ENCODE measurements around the gene SPAG6. TPM values are rescaled to one million over a fixed set of nuclear protein-coding genes. Genes with fewer than 3 reads are reported as not detected.

SPAG6 gene
- total and polyA plus RNA-seq, 2 of the 8 experiments (the other 6 are each of a cell fraction or from before 2014, with no cell fraction given), result 0.14 TPM; not detected in 1

DNA sequence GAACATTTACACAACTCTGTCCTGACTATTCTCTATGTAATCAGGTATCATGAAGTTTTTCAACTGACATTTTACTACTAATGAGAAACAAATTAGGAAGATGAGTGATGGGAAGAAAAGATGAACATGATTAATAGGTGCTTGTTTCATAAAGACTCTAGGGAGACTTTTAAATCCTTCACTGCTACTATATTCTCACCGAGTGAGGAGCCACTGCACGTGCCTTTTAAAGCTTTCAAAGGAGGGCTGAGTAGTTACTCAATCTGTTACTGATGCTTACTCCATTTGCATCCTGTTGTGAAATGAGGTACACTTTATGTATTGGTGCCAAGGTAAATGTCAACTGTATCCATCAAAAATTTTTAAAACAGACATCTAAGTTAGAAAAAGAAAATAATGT is 30.4 kb upstream of the SPAG6 start:
- Histone ChIP-seq H3K23me2 (ENCODE audit: low read depth, low read length) (peaks cover 9% of the 10 kb centered on the region), H3K79me2 (ENCODE audit: control insufficient read depth in 1 of 2, insufficient read depth in 2 of 2, low read length in 2 of 2) (no peaks in the 10 kb centered on the region), H3K9ac (replicated peaks in 1 of 4; ENCODE audit: extremely low read depth in 1 of 4, low read depth in 3 of 4, low read length in 3 of 4) (no peak overlapping the region), H3K23ac (ENCODE audit: insufficient read length) (no peak overlapping the region), H3K4me2 (ENCODE audit: insufficient read depth in 1 of 2, low read depth in 2 of 2, low read length in 2 of 2) (no peak overlapping the region; a peak in 1 of 4 replicates), H3K18ac (ENCODE audit: extremely low read depth, low read length) (no peak overlapping the region), H3K27me3 (replicated peaks in 1 of 4; ENCODE audit: control insufficient read depth in 3 of 4, extremely low read depth in 1 of 4, insufficient read depth in 3 of 4, low read length in 3 of 4) (peaks cover 13 to 54% (median 30%) of the 10 kb centered on the region in 4 experiments), H3K14ac (ENCODE audit: insufficient read length) (no peak overlapping the region), H3K27ac (ENCODE audit: low read depth, low read length) (no peak overlapping the region), H3K4ac (replicated peaks; ENCODE audit: insufficient read length, low read depth, low read length) (no peak overlapping the region), H3K4me3 (ENCODE audit: extremely low read depth in 1 of 4, insufficient read depth in 2 of 4, low read depth in 3 of 4, low read length in 4 of 4) (no peak overlapping the region), H3K4me1 (replicated peaks in 1 of 4; ENCODE audit: control insufficient read depth in 3 of 4, insufficient read depth in 4 of 4, low read length in 3 of 4) (peaks cover 0 to 2% (median 0%) of the 10 kb centered on the region in 4 experiments; a peak in 3 of 7 replicates), H2BK12ac (ENCODE audit: low read depth, low read length) (no peak overlapping the region), H4K20me1 (replicated peaks in 1 of 2; ENCODE audit: control insufficient read depth in 1 of 2, insufficient read depth in 2 of 2, low read length in 2 of 2) (peaks cover 0 to 3% of the 10 kb centered on the region in 2 experiments), H2BK15ac (ENCODE audit: low read length) (no peak overlapping the region), H4K8ac (ENCODE audit: extremely low read depth, insufficient read depth, low read length) (no peak overlapping the region), H3K36me3 (ENCODE audit: control insufficient read depth in 2 of 4, insufficient read depth in 4 of 4, low read length in 3 of 4) (no peaks in the 10 kb centered on the region), H2AFZ (ENCODE audit: low read length) (no peak overlapping the region), H4K91ac (replicated peaks; ENCODE audit: insufficient read length, low read length) (no peak overlapping the region), H2AK5ac (ENCODE audit: low read depth, low read length) (no peak overlapping the region), H3K9me3 (ENCODE audit: insufficient read depth in 2 of 2, low read depth in 1 of 2, low read length in 1 of 2) (no peaks in the 10 kb centered on the region), H4K5ac (ENCODE audit: insufficient read length, low read depth, low read length) (no peak overlapping the region), H3K56ac (replicated peaks; ENCODE audit: insufficient read length, low read depth, low read length) (no peak overlapping the region), H2BK5ac (ENCODE audit: low read depth, low read length) (no peak overlapping the region), H2BK20ac (ENCODE audit: low read length) (no peak overlapping the region), H2BK120ac (replicated peaks; ENCODE audit: low read depth, low read length) (no peak overlapping the region), H3K79me1 (ENCODE audit: low read depth, low read length) (no peaks in the 10 kb centered on the region)
- CTCF ChIA-PET (ENCODE audit: partially characterized antibody), result interaction anchor here (1.2 to 1.6 kb wide), 2 partner anchors 14 to 56 kb away, joined by 4 to 5 read pairs; no protein-coding TSS in a partner anchor
- TF ChIP-seq CEBPB (IDR thresholded peaks at IDR 0.05; ENCODE audit: low read depth, low read length), result 0 out of 2 replicates have a peak, but pooled peaks have one; percentile 33
- TF ChIP-seq HDAC2 (IDR thresholded peaks at IDR 0.05; ENCODE audit: borderline replicate concordance in 1 of 2, low read depth in 2 of 2, low read length in 2 of 2), result no peak
- DNase-seq (ENCODE audit: low read depth in 1 of 2, low spot score in 2 of 2), result no peak
- 0% methylated on average over 2 of the region's 2 CpGs; no CpG with 5 or more reads in 1 of the 2 experiments for WGBS, 2 experiments (ENCODE audit: extremely low coverage in 1 of 2, insufficient coverage in 1 of 2, insufficient read length in 1 of 2, insufficient replicate concordance in 2 of 2, low coverage in 1 of 2, low lambda C conversion rate in 2 of 2, missing lambda C conversion rate in 1 of 2)
- no peak for FAIRE-seq
- POLR2A ChIA-PET (ENCODE audit: partially characterized antibody), result no interaction called here

Measured in H1 (cell line).